Uterus (tissue), 4 donors: ENCODE measurements around the gene STIM2. TPM values are rescaled to one million over a fixed set of nuclear protein-coding genes. Genes with fewer than 3 reads are reported as not detected.

Source experiments
- DNase-seq, 2 donors: peaks; one replicate each; pipeline ENCODE4 v3.0.0-alpha.2; 2019 to 2020
- H3K27ac ChIP-seq, 2 donors: fragments of 200-600 bp; sonication (generic); 1 replicate in 1 of 2; 2 replicates in 1 of 2; pipeline ENCODE4 v1.5.1; 2016 to 2018
- H3K27me3 ChIP-seq, 2 donors: fragments of 200-600 bp; sonication (generic); one replicate each; pipeline ENCODE4 v1.5.1; 2018 to 2019; ENCODE audit warnings: control low read depth in 1 of 2
- H3K36me3 ChIP-seq, 2 donors: fragments of 200-600 bp; sonication (generic); one replicate each; pipeline ENCODE4 v1.5.1; 2019; ENCODE audit warnings: control low read depth in 1 of 2
- H3K4me1 ChIP-seq, 2 donors: fragments of 200-600 bp; sonication (generic); one replicate each; pipeline ENCODE4 v1.5.1; 2018 to 2019; ENCODE audit warnings: control low read depth in 1 of 2
- H3K4me3 ChIP-seq, 2 donors: fragments of 200-600 bp; sonication (generic); 1 replicate in 1 of 2; 2 replicates in 1 of 2; pipeline ENCODE4 v1.5.1; 2018 to 2019; ENCODE audit warnings: mild to moderate bottlenecking in 1 of 2
- H3K9me3 ChIP-seq, 2 donors: fragments of 200-600 bp; sonication (generic); one replicate each; pipeline ENCODE4 v1.5.1; 2019; ENCODE audit warnings: control low read depth in 1 of 2
- POLR2A ChIP-seq, 2 donors: fragments of 450-650 bp; IDR thresholded peaks; one replicate each; pipeline ENCODE4 v1.6.1; 2016; ENCODE audit warnings: antibody characterized with exemption in 2 of 2, mild to moderate bottlenecking in 1 of 2, moderate library complexity in 1 of 2
- intact Hi-C: fragments of 100-400 bp; cut with DNase I; formaldehyde crosslinking; loops from one replicate; pipeline ENCODE4 v1.15.1; 2023; ENCODE audit warnings: low total_unique reads
- total RNA-seq, 4 donors: library from RNA; depleted of rRNA in 3 of 4; stranded (reverse); fragments of >200 nt in 3 of 4; gene quantifications; one replicate each; pipeline versions ENCODE4 v1.1.0 to v1.2.4, GENCODE V29; 2014 to 2023
- TF ChIP-seq, protein P1 (sequence below), 4 experiments: fragments of 200-600 bp in 2 of 4; fragments of 450-650 bp in 2 of 4; sonication (generic) in 2 of 4; IDR thresholded peaks; one replicate each; pipeline ENCODE4 v1.5.1; 2016 to 2019; ENCODE audit warnings: antibody characterized with exemption in 4 of 4, mild to moderate bottlenecking in 2 of 4, moderate library complexity in 1 of 4
- donor health status: DM: yes; HTN: yes; CAD: no.

Gene STIM2
- total RNA-seq, 4 donors from 2014 or later = 27.9 to 38.2 (median 29.4) TPM

DNA sequence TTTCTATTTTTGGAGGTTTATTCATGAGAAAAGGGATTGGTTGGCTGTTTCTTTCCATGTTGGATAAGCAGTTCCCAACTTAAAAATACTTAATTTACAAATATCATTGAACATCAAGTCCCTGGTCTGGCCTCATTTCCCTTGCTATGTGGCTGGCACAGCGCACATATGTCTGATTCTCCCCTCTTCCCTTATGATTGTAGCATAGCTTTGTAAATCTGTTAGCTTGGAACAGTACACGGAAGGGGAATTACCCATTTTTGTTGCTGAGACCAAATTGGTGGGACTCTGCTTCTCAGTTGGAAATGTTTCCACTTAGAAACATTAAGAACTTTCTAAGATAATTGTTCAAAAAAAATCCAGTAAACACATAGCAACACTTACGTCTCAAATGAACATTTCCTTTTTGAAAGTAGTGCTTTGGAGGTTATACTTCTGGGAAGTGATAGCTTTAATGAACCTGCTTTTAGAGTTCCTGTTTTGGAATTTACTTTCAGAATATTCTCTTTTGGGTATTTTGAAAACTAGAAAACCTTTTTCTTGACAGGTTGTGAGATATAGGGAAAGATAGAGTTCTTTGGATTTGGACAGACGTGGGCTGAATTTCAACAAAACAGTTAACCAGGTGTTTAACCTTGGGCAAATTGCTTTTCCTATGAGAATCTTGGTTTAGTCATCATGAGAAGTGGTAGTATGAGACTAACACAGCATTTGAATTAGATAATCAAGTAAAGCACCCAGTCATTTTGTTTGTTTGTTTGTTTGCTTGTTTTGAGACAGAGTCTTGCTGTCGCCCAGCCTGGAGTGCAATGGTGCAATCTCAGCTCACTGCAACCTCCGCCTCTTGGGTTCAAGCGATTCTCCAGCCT lies 47.3 kb downstream of the STIM2 start:
- no peak overlapping the region for H3K4me3 ChIP-seq
- peak overlapping the region in 1 of 2 donors; percentile 54 for H3K27ac ChIP-seq
- no peaks in the 10 kb centered on the region for H3K36me3 ChIP-seq
- no peak for TF ChIP-seq POLR2A (IDR thresholded peaks at IDR 0.05)
- TF ChIP-seq, protein P1, sequence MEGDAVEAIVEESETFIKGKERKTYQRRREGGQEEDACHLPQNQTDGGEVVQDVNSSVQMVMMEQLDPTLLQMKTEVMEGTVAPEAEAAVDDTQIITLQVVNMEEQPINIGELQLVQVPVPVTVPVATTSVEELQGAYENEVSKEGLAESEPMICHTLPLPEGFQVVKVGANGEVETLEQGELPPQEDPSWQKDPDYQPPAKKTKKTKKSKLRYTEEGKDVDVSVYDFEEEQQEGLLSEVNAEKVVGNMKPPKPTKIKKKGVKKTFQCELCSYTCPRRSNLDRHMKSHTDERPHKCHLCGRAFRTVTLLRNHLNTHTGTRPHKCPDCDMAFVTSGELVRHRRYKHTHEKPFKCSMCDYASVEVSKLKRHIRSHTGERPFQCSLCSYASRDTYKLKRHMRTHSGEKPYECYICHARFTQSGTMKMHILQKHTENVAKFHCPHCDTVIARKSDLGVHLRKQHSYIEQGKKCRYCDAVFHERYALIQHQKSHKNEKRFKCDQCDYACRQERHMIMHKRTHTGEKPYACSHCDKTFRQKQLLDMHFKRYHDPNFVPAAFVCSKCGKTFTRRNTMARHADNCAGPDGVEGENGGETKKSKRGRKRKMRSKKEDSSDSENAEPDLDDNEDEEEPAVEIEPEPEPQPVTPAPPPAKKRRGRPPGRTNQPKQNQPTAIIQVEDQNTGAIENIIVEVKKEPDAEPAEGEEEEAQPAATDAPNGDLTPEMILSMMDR (IDR thresholded peaks at IDR 0.05) = no peak
- no peak for DNase-seq
- intact Hi-C loops = no loop called here
- no peaks in the 10 kb centered on the region for H3K9me3 ChIP-seq
- H3K27me3 ChIP-seq = no peaks in the 10 kb centered on the region
- no peaks in the 10 kb centered on the region for H3K4me1 ChIP-seq

DNA sequence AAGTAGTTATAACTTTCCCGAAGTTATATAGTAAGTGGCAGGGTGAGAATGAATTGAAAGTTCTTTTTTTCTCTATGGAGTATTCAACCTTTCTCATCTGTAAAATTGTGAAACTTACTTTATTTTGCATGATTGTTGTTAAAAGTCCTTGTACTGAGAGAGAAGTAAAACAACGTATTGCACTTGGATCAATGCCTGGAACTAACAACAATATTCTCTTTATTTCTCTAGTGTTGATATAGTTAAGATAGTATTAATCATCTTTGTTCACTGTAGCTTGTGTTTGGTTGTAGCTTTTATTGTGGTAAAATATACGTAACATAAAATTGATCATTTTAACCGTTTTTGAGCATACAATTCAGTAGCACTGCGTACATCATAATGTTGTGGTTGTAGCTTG lies 48.7 kb downstream of the STIM2 start:
- H3K27ac ChIP-seq = no peak overlapping the region
- H3K9me3 ChIP-seq = no peaks in the 10 kb centered on the region
- no peaks in the 10 kb centered on the region for H3K36me3 ChIP-seq
- intact Hi-C loops = no loop called here
- DNase-seq = no peak
- TF ChIP-seq POLR2A (IDR thresholded peaks at IDR 0.05) = no peak
- TF ChIP-seq, protein P1 (IDR thresholded peaks at IDR 0.05) = no peak
- H3K4me1 ChIP-seq = no peaks in the 10 kb centered on the region
- H3K27me3 ChIP-seq = no peaks in the 10 kb centered on the region
- H3K4me3 ChIP-seq = no peak overlapping the region

DNA sequence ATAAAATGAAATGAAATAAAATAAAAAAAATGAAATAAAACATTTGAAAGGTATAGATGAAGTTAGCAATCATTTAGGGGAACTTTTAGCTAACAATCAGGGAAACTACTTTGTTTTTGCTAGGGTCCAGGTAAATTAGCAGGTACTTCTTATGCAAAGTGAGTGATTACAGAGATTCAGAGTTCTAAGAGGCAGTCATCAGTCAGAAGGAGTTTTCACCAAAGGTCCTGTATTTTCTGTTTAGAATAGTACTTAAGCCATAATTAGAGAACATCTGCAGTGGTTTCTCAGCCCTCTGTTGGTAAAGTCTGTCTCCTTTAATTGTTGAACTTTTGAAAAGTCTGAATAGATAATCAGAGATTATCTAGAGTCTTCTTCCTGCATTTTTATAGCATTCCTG lies 50.6 kb downstream of the STIM2 start:
- Histone ChIP-seq H3K4me1 (no peaks in the 10 kb centered on the region), H3K4me3 (no peak overlapping the region), H3K36me3 (no peaks in the 10 kb centered on the region), H3K9me3 (no peaks in the 10 kb centered on the region), H3K27me3 (no peaks in the 10 kb centered on the region), H3K27ac (no peak overlapping the region)
- no peak for TF ChIP-seq POLR2A (IDR thresholded peaks at IDR 0.05)
- TF ChIP-seq, protein P1 (IDR thresholded peaks at IDR 0.05) = no peak
- intact Hi-C loops = no loop called here
- DNase-seq = no peak

DNA sequence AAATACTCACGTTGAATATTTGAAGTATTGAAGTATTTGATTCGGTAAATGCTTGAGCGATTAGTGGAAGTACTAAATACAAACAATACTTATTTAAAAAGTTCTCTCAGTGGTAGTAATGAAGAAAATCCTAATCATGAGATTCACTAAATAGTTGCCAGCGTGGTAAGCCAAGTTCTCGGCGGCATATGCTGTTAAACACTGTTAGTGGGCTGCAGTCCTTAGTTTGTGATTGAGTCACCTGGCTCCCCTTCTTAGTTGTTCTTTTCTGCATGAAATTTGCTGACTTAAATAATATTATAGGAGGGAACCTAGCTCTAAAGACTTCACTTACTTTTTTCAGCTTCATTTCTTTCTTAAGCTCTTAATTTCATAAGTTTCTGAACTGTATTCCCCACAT lies 51.4 kb downstream of the STIM2 start:
- TF ChIP-seq, protein P1 (IDR thresholded peaks at IDR 0.05) = no peak
- TF ChIP-seq POLR2A (IDR thresholded peaks at IDR 0.05) = no peak
- Histone ChIP-seq H3K27ac (no peak overlapping the region), H3K4me1 (no peaks in the 10 kb centered on the region), H3K9me3 (no peaks in the 10 kb centered on the region), H3K4me3 (no peak overlapping the region), H3K27me3 (no peaks in the 10 kb centered on the region), H3K36me3 (no peaks in the 10 kb centered on the region)
- intact Hi-C loops = no loop called here
- no peak for DNase-seq

DNA sequence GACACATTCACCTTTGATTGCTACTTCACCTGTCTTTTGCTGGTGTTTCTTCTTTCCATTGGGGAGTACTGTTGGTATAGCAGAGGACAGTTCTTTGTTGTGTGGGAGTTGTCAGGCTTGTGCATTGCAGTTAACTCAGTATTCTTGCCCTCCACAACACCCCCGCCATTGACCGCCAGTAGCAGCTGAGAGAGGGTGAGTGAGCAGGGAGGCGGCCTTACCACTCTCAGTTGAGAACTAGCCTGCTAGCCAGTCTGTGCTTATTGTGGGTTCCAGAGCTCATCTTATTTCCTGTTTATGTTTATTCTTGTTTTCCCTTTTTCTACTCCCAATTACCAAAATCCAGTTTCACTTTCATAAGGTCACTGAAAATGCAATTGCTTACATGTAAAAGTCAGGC lies 52.2 kb downstream of the STIM2 start:
- no peaks in the 10 kb centered on the region for H3K27me3 ChIP-seq
- H3K4me3 ChIP-seq = no peak overlapping the region
- H3K27ac ChIP-seq = no peak overlapping the region
- no peak for TF ChIP-seq POLR2A (IDR thresholded peaks at IDR 0.05)
- TF ChIP-seq, protein P1 (IDR thresholded peaks at IDR 0.05) = no peak
- H3K4me1 ChIP-seq = no peaks in the 10 kb centered on the region
- no peaks in the 10 kb centered on the region for H3K36me3 ChIP-seq
- no peaks in the 10 kb centered on the region for H3K9me3 ChIP-seq
- DNase-seq = no peak
- intact Hi-C loops = no loop called here
